T-helper 9 cell (primary cell): Measurements from ENCODE around the gene ATP5MC2.
"Not testable (repeated sequence)": the region's sequence is repeated elsewhere in the genome, so short reads cannot be mapped to it uniquely, and the experiment has no call there.

Source experiments
- DNase-seq: peaks from one replicate; pipeline ENCODE4 v3.0.0-alpha.2; 2020
- total RNA-seq, 2 donors: gene quantifications; one replicate each; lab custom pipeline; 2026; lab: John Stamatoyannopoulos, UW

The ATP5MC2 gene
- total RNA-seq: 85.4 to 112 reads per million in 2 donors

DNA sequence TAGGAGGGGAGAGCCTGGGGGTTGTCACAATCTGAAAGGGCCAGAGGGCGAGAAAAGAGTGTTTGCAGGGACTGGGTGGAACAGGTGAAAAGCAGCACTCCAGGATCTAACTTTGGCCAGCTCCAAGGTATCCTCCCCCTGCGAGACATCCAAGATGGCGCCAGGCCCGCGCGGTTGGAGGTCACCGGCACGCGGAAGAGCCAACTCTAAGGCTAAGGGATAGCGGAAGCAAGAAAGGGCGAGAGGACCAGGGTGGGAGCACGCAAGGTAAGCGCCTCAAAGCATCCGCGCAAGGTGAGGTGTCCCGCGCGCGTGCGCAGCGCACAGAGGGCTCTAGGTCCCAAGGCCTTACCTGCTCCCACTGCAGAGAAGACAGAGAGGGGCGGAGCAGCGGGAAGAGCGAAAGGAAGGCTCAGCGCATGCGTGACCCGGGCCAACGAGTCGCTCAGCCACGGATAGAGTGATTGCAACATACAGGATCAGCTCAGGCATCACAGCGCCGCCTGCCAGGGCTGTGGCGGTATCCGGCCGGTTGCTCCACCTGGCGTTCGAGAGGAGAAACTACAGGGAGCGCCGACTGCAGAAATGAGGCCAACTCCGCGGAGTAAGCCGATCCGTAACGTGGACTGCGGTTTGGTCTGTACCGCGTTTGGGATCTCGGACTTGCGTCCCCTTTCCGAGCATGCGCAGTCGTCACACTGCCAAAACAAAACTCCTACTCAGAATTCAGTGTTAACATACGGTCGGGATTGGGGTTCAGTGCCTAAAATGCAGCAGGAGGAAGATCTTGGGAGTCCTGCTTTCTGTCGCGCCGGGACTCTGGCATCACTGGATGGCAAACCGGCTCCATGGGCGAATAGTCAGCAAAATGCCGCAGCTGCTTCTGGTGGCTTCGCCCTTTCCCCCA lies at the start of gene ATP5MC2:
Gene ATP5MC2 (minus strand): TSS at position 383 of the 907 bp plus-strand sequence. CDS start 3,469 bp downstream, outside the sequence.
- DNase-seq: peak; percentile 96

DNA sequence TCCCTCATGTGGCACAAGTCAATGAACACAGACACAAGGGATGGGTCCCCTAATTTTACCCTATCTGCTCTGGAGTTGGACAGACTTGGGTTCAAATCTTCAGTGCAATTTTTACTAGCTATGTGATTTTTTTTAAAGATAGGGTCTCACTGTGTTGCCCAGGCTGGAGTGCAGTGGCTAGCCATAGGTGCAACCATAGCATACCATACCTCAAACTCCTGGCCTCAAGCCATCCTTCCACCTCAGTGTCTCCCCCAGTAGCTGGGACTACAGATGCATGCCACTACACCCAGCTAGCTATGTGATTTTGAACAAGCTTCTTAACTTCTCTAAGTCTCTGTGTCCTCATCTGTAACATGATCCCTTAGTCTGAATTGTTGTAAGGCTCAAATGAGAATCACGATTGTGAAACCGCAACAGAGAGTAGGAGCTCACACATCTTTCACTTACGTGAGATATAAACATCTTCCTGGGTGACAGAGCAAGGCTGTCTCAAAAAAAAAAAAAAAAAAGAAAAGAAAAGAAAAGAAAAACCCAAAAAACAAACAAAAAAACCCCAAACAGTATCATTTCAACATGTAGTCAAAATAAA lies 46.7 kb upstream of the ATP5MC2 start:
- DNase-seq: no peak

GRCh38 chr12:53720946-53721345 lies 45.1 kb upstream of the ATP5MC2 start:
- DNase-seq: no peak

DNA sequence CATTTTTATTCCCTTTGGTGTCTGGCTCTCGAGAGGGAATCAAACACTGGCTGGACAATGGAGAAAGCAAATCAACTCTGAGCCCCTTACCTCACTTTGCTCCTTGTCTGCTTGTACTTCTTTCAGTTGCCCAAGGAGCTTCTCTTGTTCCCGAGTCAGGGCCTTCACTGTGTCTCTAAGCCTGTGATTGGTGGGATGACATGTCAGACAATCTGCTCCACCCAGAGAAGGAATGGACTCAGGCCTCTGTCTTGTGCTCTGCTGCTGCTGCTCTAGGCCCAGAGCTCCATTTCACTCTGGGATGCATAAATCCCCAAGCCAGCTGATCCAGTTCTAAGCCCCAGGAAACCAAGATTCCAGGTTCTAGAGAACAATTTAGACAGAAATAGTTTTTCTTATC lies 43.8 kb upstream of the ATP5MC2 start:
- DNase-seq: no peak

- not testable (repeated sequence) for DNase-seq
These were observed 42.7 kb upstream of the ATP5MC2 start for GRCh38 chr12:53718567-53718966.

DNA sequence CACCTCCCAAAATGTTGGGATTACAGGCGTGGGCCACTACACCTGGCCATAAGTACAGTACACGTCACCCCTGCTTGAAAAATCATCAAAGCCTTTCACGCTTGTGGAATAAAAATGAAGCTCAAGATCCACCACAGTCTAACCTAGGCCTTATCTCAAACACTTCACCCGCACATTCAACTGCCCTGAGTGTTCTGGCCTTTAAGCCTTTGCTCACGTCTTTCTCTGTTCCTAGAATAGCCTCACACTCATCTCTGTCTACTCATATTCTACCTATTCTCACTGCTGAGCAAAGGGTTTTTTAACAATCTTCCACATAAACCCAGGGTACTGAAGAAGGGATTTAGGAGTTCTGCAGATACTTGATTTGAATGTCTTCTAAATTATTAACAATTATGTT lies 41.4 kb upstream of the ATP5MC2 start:
- no peak for DNase-seq

GRCh38 chr12:53714004-53714403 lies 38.1 kb upstream of the ATP5MC2 start:
- no peak for DNase-seq

DNA sequence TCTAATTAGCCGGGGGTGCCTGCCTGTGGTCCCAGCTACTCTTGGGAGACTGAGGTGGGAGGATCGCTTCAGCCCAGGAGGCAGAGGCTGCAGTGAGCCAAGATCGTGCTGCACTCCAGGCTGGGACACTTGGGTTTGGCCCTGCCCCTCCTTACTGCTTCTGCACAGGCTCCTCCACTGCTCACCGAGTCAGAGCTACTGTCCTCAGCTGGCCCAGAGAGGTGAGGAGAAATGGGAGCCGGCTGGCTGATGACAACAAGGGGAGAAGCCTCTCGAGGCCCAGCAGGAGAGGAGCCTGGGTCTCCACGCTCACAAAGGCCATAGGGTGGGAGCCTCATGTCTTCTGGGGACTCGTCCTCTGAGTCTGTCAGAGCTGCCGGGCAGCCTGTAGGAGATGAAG lies 37.6 kb upstream of the ATP5MC2 start:
- DNase-seq: no peak

GRCh38 chr12:53712059-53712643 lies 36.3 kb upstream of the ATP5MC2 start:
- no peak for DNase-seq

DNA sequence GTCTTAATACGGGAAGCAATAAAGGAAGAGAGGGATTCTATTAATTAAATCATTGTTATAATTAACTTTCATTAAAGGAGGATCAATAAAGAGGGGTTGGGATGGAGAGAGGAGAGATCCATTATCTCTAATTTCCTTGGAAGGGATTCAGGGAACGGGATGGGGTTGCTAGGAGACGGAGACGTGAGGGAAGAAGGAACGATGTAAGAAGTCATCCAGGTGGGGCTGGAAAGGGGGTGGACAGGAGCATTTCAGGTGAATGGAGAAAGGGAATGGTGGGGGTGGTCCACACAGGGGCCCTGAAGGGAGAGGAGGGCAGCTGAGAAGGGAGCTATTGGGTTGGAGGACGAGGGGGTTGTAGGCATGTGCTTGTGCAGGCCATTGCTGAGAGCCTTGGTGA lies 34.2 kb upstream of the ATP5MC2 start:
- DNase-seq: no peak

DNA sequence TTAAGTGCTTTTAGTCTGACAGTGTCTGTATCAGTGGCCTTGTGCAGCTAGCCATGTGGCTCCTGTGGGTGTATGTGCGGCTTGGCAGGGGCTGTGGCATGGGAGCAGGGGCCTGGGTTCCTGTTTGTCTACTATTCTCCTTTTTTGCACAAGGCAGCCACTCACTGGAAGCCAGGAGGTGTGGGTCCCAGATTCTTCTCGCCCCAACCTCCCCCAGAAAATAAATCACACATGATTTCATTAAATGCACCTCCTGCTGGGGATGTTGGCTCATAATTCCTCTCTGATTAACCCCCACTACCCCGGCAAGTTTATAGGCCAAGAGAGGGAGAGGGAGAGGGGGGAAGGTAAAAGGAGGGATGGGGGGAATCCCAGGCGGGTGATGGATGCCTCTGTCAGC lies 33.8 kb upstream of the ATP5MC2 start:
- DNase-seq: no peak

GRCh38 chr12:53706080-53706479 lies 30.2 kb upstream of the ATP5MC2 start:
- DNase-seq: no peak

GRCh38 chr12:53703756-53704155 lies 27.9 kb upstream of the ATP5MC2 start:
- DNase-seq: no peak

GRCh38 chr12:53701518-53702264 lies 25.8 kb upstream of the ATP5MC2 start:
- peak; percentile 71 for DNase-seq

GRCh38 chr12:53700567-53700966 lies 24.7 kb upstream of the ATP5MC2 start:
- DNase-seq: no peak

- no peak for DNase-seq
These were observed 23.8 kb upstream of the ATP5MC2 start for GRCh38 chr12:53699678-53700025.

DNA sequence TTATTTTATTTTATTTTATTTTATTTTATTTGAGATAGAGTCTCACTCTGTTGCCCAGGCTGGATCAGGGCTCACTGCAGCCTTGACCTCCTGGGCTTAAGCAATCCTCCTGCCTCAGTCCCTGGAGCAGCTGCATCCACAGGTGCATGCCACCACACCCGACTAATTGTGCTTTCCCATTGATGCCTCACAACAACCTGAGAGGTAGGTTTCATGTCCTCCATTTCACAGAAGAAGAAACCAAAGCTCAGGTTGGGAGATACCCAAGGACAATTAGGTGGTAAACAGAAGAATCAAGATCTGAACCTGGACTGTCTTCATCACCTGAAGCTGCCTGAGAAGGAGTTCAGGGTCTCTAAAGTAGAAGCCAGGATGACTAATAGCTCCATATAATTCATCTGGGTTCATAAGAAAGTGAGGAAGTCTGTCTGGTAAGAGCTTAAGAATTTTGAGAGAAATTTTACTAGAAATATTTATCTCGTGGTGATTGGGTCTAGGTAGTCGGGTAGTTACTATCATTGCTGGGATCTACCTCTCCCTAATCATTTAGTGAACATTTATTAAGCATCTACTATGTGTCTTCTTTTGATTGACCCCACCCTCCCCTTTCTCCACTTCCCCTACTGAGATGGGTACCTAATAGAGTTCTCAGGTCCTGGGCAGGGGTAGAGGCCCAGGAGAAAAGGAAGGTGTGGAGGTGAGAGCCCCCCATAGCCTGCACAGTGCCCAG lies 23.2 kb upstream of the ATP5MC2 start:
- no peak for DNase-seq

DNA sequence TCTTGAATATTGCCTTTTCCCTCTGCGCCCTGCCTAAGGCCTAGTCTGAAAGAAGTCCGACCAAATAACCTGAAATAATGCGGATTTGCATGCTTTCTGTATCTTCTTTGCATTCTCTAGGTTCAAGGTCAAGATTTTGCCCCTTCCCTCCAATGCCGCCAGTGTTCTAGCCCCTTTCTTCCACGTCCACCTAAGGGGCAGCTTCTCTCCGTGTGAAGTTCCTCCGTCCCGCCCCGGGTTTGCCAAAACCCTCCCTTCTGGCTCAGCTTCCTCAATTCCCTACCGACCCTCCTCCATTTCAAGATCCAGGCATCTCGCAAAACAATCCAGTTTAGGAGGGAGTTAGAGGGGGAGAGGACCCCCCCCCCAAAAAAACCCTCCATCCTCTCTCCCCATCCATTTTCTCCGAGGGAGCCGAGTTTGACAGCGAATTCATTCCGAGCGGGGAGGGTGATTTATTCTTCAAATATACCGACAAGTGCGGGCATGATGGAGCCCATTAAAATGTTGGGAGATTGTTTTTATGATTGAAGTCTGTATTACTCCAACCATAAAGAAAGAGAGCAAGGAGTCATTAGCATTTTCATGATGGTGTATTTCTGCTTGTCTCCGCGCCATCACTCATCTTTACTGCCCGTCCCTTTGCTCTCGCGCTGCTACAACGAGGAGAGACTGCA lies 20.9 kb upstream of the ATP5MC2 start:
- DNase-seq: no peak

DNA sequence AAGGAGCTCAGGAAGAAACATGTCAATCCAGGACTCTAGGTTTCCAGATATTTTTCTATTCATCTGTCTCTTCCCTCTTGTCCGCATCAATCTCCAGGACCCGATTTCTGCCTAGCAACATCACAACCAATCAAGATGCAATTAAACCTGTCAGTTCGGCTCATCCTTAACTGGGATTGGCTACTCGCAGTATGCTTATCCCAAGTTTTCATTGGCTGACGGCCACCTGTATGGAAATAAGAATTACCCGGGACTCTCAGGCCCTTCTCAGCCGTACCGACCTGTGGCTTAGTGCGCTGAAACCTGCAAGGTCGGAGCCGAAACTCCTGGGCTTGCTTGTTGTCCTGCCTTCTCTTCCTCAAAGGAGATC lies 20.4 kb upstream of the ATP5MC2 start:
- no peak for DNase-seq

- peak; percentile 25 for DNase-seq
These were observed 19.6 kb upstream of the ATP5MC2 start for GRCh38 chr12:53695152-53696145.

GRCh38 chr12:53694756-53695151 lies 18.9 kb upstream of the ATP5MC2 start:
- DNase-seq: no peak
